ENCODE measurements around the gene RNF38. TPM values are rescaled to one million over a fixed set of nuclear protein-coding genes. Genes with fewer than 3 reads are reported as not detected.
A peak's percentile ranks its signal among the peaks of the same experiment; 100 is the strongest.
"Not testable (repeated sequence)": the region's sequence is repeated elsewhere in the genome, so short reads cannot be mapped to it uniquely, and the experiment has no call there.

Gene RNF38
- total RNA-seq, 2 experiments from 2014 or later: 22.1 to 22.9 TPM

DNA sequence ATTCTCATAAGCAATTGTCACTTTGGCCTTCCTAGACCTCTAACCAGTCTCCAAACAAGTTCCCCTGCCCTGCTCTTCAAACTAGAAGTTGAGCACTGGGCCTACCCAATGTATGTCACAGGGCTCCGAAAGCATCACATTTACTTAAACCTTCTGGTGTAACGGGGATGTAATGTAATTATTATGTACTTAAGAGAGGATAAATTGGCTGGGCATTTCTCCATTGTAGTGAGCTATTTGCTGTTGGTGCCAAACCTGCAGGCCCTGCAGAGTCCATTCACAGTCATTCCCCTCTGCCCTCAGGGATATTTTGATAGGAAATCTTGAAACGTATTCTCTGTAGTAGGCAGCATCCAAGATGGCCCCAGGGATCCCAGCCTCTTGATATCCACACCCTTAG is 77.6 kb downstream of the RNF38 start:
- intact Hi-C loops (cut with micrococcal nuclease): loop anchor here (10.0 kb wide), 1 partner anchor 308 kb away; no protein-coding TSS in a partner anchor
- CTCF ChIA-PET: no interaction called here
- DNase-seq: no peak
- H3K27ac Mint-ChIP-seq: no peak overlapping the region
- H3K9me3 Mint-ChIP-seq: no peaks in the 10 kb centered on the region
- H3K36me3 Mint-ChIP-seq (ENCODE audit: low read depth): no peaks in the 10 kb centered on the region
- no peaks in the 10 kb centered on the region for H3K4me1 Mint-ChIP-seq (ENCODE audit: low read depth)
- no peak overlapping the region for H3K4me3 Mint-ChIP-seq
- H3K27me3 Mint-ChIP-seq (ENCODE audit: low read depth): no peaks in the 10 kb centered on the region

DNA sequence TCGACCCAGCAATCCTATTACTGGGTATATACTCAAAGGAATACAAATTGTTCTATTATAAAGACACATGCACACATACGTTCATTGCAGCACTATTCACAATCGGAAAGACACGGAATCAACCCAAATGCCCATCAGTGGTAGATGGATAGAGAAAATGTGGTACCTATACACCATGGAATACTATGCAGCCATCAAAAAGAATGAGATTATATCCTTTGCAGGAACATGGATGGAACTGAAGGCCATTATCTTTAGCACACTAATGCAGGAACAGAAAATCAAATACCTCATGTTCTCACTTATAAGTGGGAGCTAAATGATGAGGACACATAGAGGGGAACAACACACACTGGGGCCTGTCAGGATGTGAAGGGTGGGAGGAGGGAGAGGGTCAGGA is 78.2 kb downstream of the RNF38 start:
- H3K36me3 Mint-ChIP-seq (ENCODE audit: low read depth); DNase-seq; H3K4me1 Mint-ChIP-seq (ENCODE audit: low read depth); H3K27me3 Mint-ChIP-seq (ENCODE audit: low read depth); H3K27ac Mint-ChIP-seq; H3K9me3 Mint-ChIP-seq; H3K4me3 Mint-ChIP-seq; CTCF ChIA-PET: not testable (repeated sequence)
- intact Hi-C loops (cut with micrococcal nuclease): loop anchor here (10.0 kb wide), 1 partner anchor 307 kb away; no protein-coding TSS in a partner anchor

DNA sequence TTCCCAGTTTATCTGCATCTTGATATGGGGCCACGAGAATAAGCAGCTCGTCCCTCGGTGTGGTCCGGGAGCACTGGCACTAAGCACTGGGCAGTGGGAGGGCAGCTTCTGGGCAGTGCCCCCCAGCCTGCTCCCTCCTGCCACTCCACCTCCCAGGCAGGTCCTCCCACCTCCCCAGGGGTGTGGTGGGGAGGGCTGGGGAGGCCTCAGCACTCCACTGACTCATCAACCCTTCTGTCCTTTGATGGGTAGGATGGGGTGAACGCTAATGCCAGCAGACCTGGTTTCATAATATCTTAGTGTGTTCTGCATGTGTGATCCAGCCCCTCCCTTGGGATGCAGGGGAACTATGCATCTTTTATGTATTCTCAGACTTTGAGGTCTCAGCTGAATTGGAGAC is 79.6 kb downstream of the RNF38 start:
- intact Hi-C loops (cut with micrococcal nuclease): loop anchor here (10.0 kb wide), 1 partner anchor 306 kb away; no protein-coding TSS in a partner anchor
- no peak overlapping the region for H3K4me3 Mint-ChIP-seq
- CTCF ChIA-PET: interaction anchor here (0.9 to 4.4 kb wide), 2 partner anchors 8 to 41 kb away, joined by 3 to 19 read pairs; no protein-coding TSS in a partner anchor

DNA sequence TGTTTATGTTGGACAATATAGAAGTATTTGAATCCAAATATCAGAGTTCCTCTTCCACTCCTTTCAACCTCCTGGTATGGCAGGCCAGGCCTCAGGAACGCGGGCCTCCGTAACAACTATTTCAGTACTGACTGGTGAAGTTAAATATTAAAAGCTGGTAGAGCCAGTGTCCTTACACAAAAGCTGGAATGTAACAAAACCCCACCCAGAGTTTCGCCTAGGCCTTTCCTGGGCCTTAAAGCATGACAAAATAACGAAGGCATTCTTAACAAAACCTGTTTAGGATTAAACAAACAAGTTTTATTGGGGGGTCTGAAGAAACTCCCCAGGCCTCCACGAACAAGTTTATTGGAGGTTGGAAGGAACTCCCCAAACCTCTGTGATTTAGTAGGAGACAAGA is 80.3 kb downstream of the RNF38 start:
- Mint-ChIP-seq H3K4me3 (no peak overlapping the region), H3K4me1 (ENCODE audit: low read depth) (no peaks in the 10 kb centered on the region), H3K36me3 (ENCODE audit: low read depth) (no peaks in the 10 kb centered on the region), H3K27ac (no peak overlapping the region), H3K27me3 (ENCODE audit: low read depth) (no peaks in the 10 kb centered on the region), H3K9me3 (no peaks in the 10 kb centered on the region)
- intact Hi-C loops (cut with micrococcal nuclease): loop anchor here (10.0 kb wide), 1 partner anchor 305 kb away; no protein-coding TSS in a partner anchor
- CTCF ChIA-PET: interaction anchor here (4.4 kb wide), 1 partner anchor 8 kb away, joined by 19 read pairs; no protein-coding TSS in a partner anchor
- DNase-seq: no peak

More for the DNA sequence above, 79.6 kb downstream of the RNF38 start:
- no peak for DNase-seq
- Mint-ChIP-seq H3K36me3 (ENCODE audit: low read depth) (no peaks in the 10 kb centered on the region), H3K27me3 (ENCODE audit: low read depth) (no peaks in the 10 kb centered on the region), H3K4me1 (ENCODE audit: low read depth) (no peaks in the 10 kb centered on the region), H3K9me3 (no peaks in the 10 kb centered on the region), H3K27ac (no peak overlapping the region)

DNA sequence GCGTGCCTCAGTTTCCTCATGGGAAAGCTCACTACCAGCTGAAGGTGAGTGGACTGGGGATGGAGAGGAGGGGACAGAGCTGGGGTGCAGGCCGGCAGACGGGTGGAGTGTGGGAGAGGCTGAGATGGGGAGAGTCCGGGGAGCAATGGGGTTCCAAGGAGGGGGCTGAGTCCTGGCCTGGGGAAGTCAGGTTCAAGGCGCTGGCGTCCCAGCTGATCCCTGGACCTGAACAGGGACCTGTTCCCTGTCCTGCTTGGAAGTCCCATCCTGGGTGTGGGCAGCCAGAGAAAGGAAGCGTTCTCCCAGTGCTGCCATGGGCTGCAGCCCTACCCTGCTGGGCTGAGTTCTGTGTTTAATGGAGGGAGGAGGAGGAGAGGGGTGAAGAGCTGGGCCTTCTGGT is 80.9 kb downstream of the RNF38 start:
- Mint-ChIP-seq H3K27ac (no peak overlapping the region), H3K27me3 (ENCODE audit: low read depth) (no peaks in the 10 kb centered on the region), H3K36me3 (ENCODE audit: low read depth) (no peaks in the 10 kb centered on the region), H3K4me1 (ENCODE audit: low read depth) (no peaks in the 10 kb centered on the region), H3K4me3 (no peak overlapping the region), H3K9me3 (no peaks in the 10 kb centered on the region)
- CTCF ChIA-PET: interaction anchor here (4.4 kb wide), 1 partner anchor 9 kb away, joined by 19 read pairs; no protein-coding TSS in a partner anchor
- no peak for DNase-seq
- intact Hi-C loops (cut with micrococcal nuclease): no loop called here

DNA sequence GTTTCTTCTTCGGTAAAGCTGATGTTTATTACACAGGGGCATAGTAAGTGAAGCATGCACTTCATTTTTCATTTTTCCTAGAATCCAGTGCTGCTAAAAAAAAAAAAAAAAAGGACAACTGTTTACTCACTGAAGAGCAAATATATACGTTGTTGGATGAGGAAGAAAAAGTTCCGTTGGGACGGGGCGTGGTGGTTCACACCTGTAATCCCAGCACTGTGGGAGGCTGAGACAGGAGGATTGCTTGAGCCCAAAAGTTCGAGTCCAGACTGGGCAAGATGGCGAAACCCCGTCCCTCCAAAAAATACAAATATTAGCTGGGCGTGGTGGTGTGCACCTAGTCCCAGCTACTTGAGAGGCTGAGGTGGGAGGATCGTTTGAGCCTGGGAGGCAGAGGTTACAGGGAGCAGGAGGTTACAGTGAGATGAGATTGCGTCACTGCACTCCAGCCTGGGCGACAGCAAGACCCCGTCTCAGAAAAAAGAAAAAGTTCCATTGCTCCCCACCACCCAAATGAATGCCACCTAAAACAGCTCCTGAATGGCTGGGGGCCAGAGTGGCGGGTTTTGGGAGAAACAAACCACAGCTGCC is 81.8 kb downstream of the RNF38 start:
- no peak overlapping the region for H3K4me3 Mint-ChIP-seq

DNA sequence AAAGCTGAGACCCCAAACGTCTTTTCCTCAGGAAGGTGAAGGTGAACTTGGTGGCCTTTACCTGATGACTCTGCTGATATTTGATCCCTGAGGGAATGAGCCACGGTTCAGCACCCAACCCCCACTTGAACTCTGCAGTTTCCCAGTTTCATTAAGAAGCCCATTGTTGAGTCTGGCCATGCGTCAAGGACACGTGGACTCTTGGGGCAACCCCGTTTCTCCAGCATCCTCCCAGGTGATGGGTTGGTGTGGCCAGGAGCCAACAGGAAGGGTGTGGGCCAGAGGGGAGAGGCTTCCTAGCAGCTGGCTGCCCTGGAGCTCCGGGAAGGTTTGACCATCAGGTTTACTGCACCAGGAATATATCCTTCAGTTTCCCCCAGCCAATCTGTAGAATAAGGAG is 82.3 kb downstream of the RNF38 start:
- Mint-ChIP-seq H3K27ac (no peak overlapping the region), H3K9me3 (no peaks in the 10 kb centered on the region), H3K4me1 (ENCODE audit: low read depth) (no peaks in the 10 kb centered on the region), H3K27me3 (ENCODE audit: low read depth) (no peaks in the 10 kb centered on the region), H3K36me3 (ENCODE audit: low read depth) (no peaks in the 10 kb centered on the region), H3K4me3 (no peak overlapping the region)
- no peak for DNase-seq
- CTCF ChIA-PET: interaction anchor here (0.6 to 4.4 kb wide), 3 partner anchors 8 to 127 kb away, joined by 3 to 19 read pairs (median 3); partner anchors contain the start of gene CLTA
- intact Hi-C loops (cut with micrococcal nuclease): no loop called here

More for the DNA sequence above, 81.8 kb downstream of the RNF38 start:
- H3K9me3 Mint-ChIP-seq: no peaks in the 10 kb centered on the region
- no peak for DNase-seq
- CTCF ChIA-PET: interaction anchor here (0.6 to 4.4 kb wide), 2 partner anchors 10 to 128 kb away, joined by 3 to 19 read pairs; partner anchors contain the start of gene CLTA
- H3K27ac Mint-ChIP-seq: no peak overlapping the region
- H3K36me3 Mint-ChIP-seq (ENCODE audit: low read depth): no peaks in the 10 kb centered on the region
- intact Hi-C loops (cut with micrococcal nuclease): no loop called here
- no peaks in the 10 kb centered on the region for H3K27me3 Mint-ChIP-seq (ENCODE audit: low read depth)
- H3K4me1 Mint-ChIP-seq (ENCODE audit: low read depth): no peaks in the 10 kb centered on the region

DNA sequence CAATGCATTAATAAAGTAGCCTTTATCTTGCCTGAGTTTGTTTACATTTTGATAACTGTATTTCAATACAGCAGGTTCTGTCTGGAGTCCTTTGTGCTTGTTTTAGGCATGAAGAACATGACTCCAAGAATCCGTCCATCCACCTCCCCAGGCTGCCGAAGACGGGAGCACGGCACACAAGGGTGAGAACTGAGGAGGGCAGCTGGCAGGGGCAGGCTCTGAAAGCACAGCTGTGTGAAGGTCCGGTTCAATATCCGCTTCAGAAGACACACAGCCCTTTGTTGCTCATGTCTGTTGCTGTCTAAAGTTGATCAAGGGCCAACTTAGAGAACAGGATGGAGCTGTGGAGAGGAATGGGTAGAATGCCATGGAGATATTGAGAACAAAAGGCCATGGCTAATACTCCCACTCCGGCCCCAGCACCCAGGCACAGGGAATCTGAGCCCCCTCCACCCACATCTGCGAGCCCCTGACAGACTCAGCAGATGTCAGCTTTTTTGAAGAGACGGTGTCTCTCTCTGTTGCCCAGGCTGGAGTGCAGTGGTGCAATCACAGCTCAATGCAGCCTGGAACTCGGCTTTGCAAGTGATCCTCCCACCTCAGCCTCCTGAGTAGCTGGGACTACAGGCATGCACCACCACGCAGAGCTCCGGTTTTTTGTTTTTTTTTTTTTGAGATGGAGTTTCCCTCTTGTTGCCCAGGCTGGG is 83.3 kb downstream of the RNF38 start:
- Mint-ChIP-seq H3K4me1 (ENCODE audit: low read depth) (no peaks in the 10 kb centered on the region), H3K36me3 (ENCODE audit: low read depth) (no peaks in the 10 kb centered on the region), H3K27me3 (ENCODE audit: low read depth) (no peaks in the 10 kb centered on the region), H3K27ac (no peak overlapping the region), H3K4me3 (no peak overlapping the region), H3K9me3 (no peaks in the 10 kb centered on the region)
- intact Hi-C loops (cut with micrococcal nuclease): no loop called here
- CTCF ChIA-PET: interaction anchor here (1.3 to 4.4 kb wide), 2 partner anchors 9 to 11 kb away, joined by 3 to 19 read pairs; no protein-coding TSS in a partner anchor
- DNase-seq: no peak

DNA sequence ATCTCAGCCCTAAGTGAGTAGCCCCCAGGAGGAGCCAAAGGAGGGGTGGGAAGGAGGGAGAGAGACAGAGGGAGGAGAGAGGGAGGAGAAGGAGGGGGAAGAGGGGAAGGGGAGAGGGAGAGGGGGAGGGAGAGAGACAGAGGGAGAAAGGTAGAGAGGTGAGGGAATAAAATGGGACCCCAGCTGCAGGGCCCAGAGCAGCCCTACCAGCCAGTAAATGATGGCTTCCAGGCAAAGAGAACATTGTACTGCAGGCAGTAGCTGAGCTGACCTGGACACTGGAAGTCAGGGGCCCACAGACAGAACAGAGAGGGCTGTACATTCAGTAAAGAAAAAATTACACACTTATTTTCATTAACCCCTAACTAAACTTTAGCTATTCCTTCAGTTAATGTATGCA is 84.0 kb downstream of the RNF38 start:
- H3K9me3 Mint-ChIP-seq: no peaks in the 10 kb centered on the region
- H3K4me1 Mint-ChIP-seq (ENCODE audit: low read depth): no peaks in the 10 kb centered on the region
- intact Hi-C loops (cut with micrococcal nuclease): no loop called here
- no peak overlapping the region for H3K27ac Mint-ChIP-seq
- no peak for DNase-seq
- no peak overlapping the region for H3K4me3 Mint-ChIP-seq
- CTCF ChIA-PET: no interaction called here
- no peaks in the 10 kb centered on the region for H3K36me3 Mint-ChIP-seq (ENCODE audit: low read depth)
- no peaks in the 10 kb centered on the region for H3K27me3 Mint-ChIP-seq (ENCODE audit: low read depth)

DNA sequence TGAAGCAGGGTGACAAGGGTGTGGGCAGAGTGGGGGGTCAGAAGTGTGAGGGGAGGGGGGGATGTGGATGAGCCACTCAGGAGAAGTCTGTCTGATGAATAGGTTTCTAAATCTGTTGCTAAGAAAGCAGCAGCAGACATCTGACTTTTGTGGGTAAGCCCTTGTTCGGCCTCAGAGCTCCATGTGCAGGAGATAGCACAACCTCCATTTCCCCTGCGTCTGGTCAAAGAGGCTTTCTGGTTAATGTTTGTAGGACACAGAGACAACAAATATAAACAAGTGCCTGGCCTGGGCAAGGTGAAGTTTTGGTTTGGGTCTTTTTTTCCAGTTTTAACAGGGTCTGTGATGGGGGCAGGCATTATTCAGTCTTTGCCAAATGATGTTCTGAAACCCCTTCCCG is 84.8 kb downstream of the RNF38 start:
- CTCF ChIA-PET: interaction anchor here (0.6 to 0.8 kb wide), 3 partner anchors 14 to 75 kb away, joined by 3 read pairs; partner anchors contain the start of gene GNE
- Mint-ChIP-seq H3K27me3 (ENCODE audit: low read depth) (no peaks in the 10 kb centered on the region), H3K27ac (no peak overlapping the region), H3K9me3 (no peaks in the 10 kb centered on the region), H3K36me3 (ENCODE audit: low read depth) (no peaks in the 10 kb centered on the region), H3K4me3 (no peak overlapping the region), H3K4me1 (ENCODE audit: low read depth) (no peaks in the 10 kb centered on the region)
- intact Hi-C loops (cut with micrococcal nuclease): no loop called here
- no peak for DNase-seq

DNA sequence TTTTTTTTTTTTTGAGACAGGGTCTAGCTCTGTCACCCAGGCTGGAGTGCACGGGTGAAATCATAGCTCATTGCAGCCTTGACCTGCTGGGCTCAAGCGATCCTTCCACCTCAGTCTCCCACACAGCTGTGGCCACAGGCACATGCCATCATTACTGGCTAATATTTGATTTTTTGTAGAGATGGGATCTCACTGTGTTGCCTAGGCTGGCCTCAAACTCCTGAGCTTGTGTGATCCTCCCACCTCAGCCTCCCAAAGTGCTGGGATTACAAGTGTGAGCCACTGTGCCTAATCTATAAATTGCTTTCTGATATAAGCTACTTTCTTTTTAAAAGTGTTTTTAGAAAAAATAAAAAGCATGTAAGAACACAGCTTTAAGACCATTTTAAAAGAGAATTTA is 85.3 kb downstream of the RNF38 start:
- intact Hi-C loops (cut with micrococcal nuclease): no loop called here
- Mint-ChIP-seq H3K9me3 (no peaks in the 10 kb centered on the region), H3K36me3 (ENCODE audit: low read depth) (no peaks in the 10 kb centered on the region), H3K27me3 (ENCODE audit: low read depth) (no peaks in the 10 kb centered on the region), H3K27ac (no peak overlapping the region), H3K4me1 (ENCODE audit: low read depth) (no peaks in the 10 kb centered on the region), H3K4me3 (no peak overlapping the region)
- CTCF ChIA-PET: interaction anchor here (0.6 to 0.8 kb wide), 3 partner anchors 14 to 76 kb away, joined by 3 read pairs; partner anchors contain the start of gene GNE
- no peak for DNase-seq

DNA sequence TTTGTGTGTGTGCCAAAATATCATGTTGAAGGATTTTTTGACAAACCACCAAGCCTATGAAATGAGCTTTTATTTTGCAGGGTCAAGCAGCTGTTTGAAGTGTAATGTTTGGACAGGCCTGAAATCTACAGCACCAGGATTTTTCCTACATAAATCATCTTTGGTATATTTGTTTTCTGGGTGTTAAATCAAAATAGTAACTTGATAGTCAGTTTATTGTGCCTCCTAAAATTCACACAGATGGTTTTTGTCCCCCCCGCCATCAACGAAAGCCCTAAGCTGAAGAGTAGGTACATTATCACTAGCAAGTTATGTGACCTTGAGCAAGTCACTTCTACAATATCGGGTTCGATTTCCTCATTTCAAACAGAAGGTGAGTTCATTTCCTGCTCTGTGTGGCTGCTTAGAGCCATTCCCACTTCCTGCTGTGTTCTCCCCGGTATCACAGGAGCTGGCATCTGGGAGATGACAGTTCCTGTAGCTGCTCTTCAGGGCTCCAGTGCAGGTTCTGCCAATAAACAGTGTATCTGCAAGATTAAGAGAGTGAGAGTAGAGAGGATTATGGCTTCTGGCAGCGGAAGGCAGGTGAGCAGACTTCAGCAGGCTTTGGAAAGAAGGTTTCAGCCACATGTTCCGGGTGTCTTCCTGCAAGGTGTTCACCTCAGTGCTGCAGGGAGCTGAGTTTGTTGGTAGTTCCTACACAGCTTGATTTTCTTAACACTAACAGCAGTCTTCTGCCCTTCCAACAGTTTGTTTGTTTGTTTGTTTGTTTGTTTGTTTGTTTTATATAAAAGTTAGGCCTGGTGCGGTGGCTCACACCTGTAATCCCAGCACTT is 93.4 kb downstream of the RNF38 start:
- CTCF ChIA-PET: interaction anchor here (0.6 to 2.4 kb wide), 3 partner anchors 22 to 294 kb away, joined by 3 to 10 read pairs (median 3); no protein-coding TSS in a partner anchor
- peaks cover 11% of the 10 kb centered on the region for H3K4me1 Mint-ChIP-seq (ENCODE audit: low read depth)
- H3K27me3 Mint-ChIP-seq (ENCODE audit: low read depth): no peaks in the 10 kb centered on the region
- DNase-seq: peak; percentile 31
- H3K36me3 Mint-ChIP-seq (ENCODE audit: low read depth): no peaks in the 10 kb centered on the region
- no peak overlapping the region for H3K27ac Mint-ChIP-seq
- no peak overlapping the region for H3K4me3 Mint-ChIP-seq
- intact Hi-C loops (cut with micrococcal nuclease): no loop called here
- no peaks in the 10 kb centered on the region for H3K9me3 Mint-ChIP-seq

All from activated naive CD4-positive, alpha-beta T cell treated with anti-CD3 and anti-CD28 coated beads for 36 hours (primary cell).